Upper lobe of left lung (tissue), 6 donors: ENCODE results near the gene DLGAP5. TPM values are rescaled to one million over a fixed set of nuclear protein-coding genes. Genes with fewer than 3 reads are reported as not detected.

ENCODE experiments used
- ATAC-seq, 2 donors: fragments of 200-7000 bp; cut with Tn5 transposase; one replicate each; pipeline ENCODE4 v1.9.1; 2022; ENCODE audit warnings: mild to moderate bottlenecking in 2 of 2, moderate library complexity in 2 of 2; ENCODE audit not compliant: low FRiP score in 2 of 2
- DNase-seq, 2 donors: peaks; one replicate each; pipeline ENCODE4 v3.0.0-alpha.2; 2019 to 2020
- H3K27ac ChIP-seq, 4 donors: fragments of 200-600 bp; sonication (generic); one replicate each; pipeline ENCODE4 v1.5.1; 2016 to 2019
- H3K27me3 ChIP-seq, 4 donors: fragments of 200-600 bp; sonication (generic); one replicate each; pipeline ENCODE4 v1.5.1; 2017 to 2019
- H3K36me3 ChIP-seq, 4 donors: fragments of 200-600 bp; sonication (generic); one replicate each; pipeline ENCODE4 v1.5.1; 2016 to 2019
- H3K4me1 ChIP-seq, 4 donors: fragments of 200-600 bp; sonication (generic); one replicate each; pipeline ENCODE4 v1.5.1; 2018 to 2019
- H3K4me3 ChIP-seq, 4 donors: fragments of 200-600 bp; sonication (generic); one replicate each; pipeline ENCODE4 v1.5.1; 2017 to 2019; ENCODE audit warnings: mild to moderate bottlenecking in 2 of 4, moderate library complexity in 1 of 4
- H3K9me3 ChIP-seq, 4 donors: fragments of 200-600 bp; sonication (generic); one replicate each; pipeline ENCODE4 v1.5.1; 2018 to 2019
- CTCF ChIP-seq, 6 experiments: fragments of 450-650 bp in 4 of 6; fragments of 200-600 bp in 2 of 6; sonication (generic) in 2 of 6; IDR thresholded peaks; one replicate each; pipeline ENCODE4 v1.5.1; 2016 to 2019; ENCODE audit warnings: antibody characterized with exemption in 6 of 6
- EP300 ChIP-seq, 4 donors: sonication (generic); formaldehyde crosslinking; IDR thresholded peaks; one replicate each; pipeline ENCODE4 v1.5.1; 2017; ENCODE audit warnings: antibody characterized with exemption in 4 of 4, control low read depth in 2 of 4
- POLR2A ChIP-seq, 4 donors: fragments of 450-650 bp; IDR thresholded peaks; one replicate each; pipeline ENCODE4 v1.5.1; 2016 to 2017; ENCODE audit warnings: antibody characterized with exemption in 4 of 4, mild to moderate bottlenecking in 2 of 4
- POLR2AphosphoS5 ChIP-seq, 2 donors: sonication (generic); formaldehyde crosslinking; IDR thresholded peaks; one replicate each; pipeline ENCODE4 v1.5.1; 2017; ENCODE audit warnings: antibody characterized with exemption in 2 of 2
- WGBS, 2 donors: methylation state at CpG; one replicate each; pipeline ENCODE4 v1.1.5; 2017 to 2018; 5-methylcytosine and 5-hydroxymethylcytosine counted together
- total RNA-seq, 6 donors: library from RNA; depleted of rRNA in 4 of 6; stranded (reverse); fragments of >200 nt in 4 of 6; gene quantifications; one replicate each; pipeline versions ENCODE4 v1.1.0 to v1.2.1, GENCODE V29; 2016 to 2021
- donor health status: DM: no; HTN: no; CAD: no; lungs with moderate emphysema.
- donor health status: DM: no; HTN: yes; CAD: no; lungs with severe emphysema.

The DLGAP5 gene
- 1 to 10 TPM in 2 of 6 donors, under 1 TPM in 2, not detected in 2; 0.39 to 1.6 (median 0.87) TPM for total RNA-seq

GRCh38 chr14:55191203-55192053, at the start of gene DLGAP5:
DLGAP5 (minus strand) TSS chr14:55191585; CDS start chr14:55189179, 2,406 bp downstream.
- no peaks in the 10 kb centered on the region for H3K36me3 ChIP-seq
- peak; percentile 89 to 95 for DNase-seq
- peak within 1 kb of the TSS in 2 of 4 donors; percentile 14 to 71 for H3K27ac ChIP-seq
- no peak for TF ChIP-seq CTCF (IDR thresholded peaks at IDR 0.05)
- TF ChIP-seq POLR2A (IDR thresholded peaks at IDR 0.05): peak in 1 of 4 donors; percentile 45
- peak; percentile 98 to 99 for ATAC-seq
- H3K4me1 ChIP-seq: peaks cover 5 to 11% (median 6%) of the 10 kb centered on the region in 4 donors
- H3K27me3 ChIP-seq: no peaks in the 10 kb centered on the region
- 3 to 4% methylated on average over 33 to 42 of the region's 46 CpGs for whole genome bisulfite sequencing, 2 donors
- H3K9me3 ChIP-seq: no peaks in the 10 kb centered on the region
- H3K4me3 ChIP-seq: peak within 1 kb of the TSS; percentile 44 to 67 (median 53)

- no peak for TF ChIP-seq EP300 (IDR thresholded peaks at IDR 0.05)
- no peak for TF ChIP-seq CTCF (IDR thresholded peaks at IDR 0.05)
- TF ChIP-seq POLR2A (IDR thresholded peaks at IDR 0.05): no peak
- no peak for TF ChIP-seq POLR2AphosphoS5 (IDR thresholded peaks at IDR 0.05)
- Histone ChIP-seq H3K36me3 (no peaks in the 10 kb centered on the region), H3K4me3 (no peak overlapping the region), H3K27ac (no peak overlapping the region), H3K9me3 (no peaks in the 10 kb centered on the region), H3K4me1 (peaks cover 0 to 3% (median 0%) of the 10 kb centered on the region in 4 donors), H3K27me3 (no peaks in the 10 kb centered on the region)
- DNase-seq (peak in 1 of 2 donors; percentile 82), ATAC-seq (no peak)
- WGBS, 2 donors: 29 to 48% methylated on average over 16 to 33 of the region's 33 CpGs
These were observed 49.3 kb upstream of the DLGAP5 start for GRCh38 chr14:55240526-55241178.

GRCh38 chr14:55239320-55239719, 47.9 kb upstream of the DLGAP5 start:
- DNase-seq (no peak), ATAC-seq (no peak)
- whole genome bisulfite sequencing, 2 donors: 67% methylated on average over 1 of the region's 1 CpG
- Histone ChIP-seq H3K27me3 (no peaks in the 10 kb centered on the region), H3K36me3 (no peaks in the 10 kb centered on the region), H3K27ac (no peak overlapping the region), H3K4me3 (no peak overlapping the region), H3K4me1 (peaks cover 0 to 3% (median 0%) of the 10 kb centered on the region in 4 donors), H3K9me3 (no peaks in the 10 kb centered on the region)
- TF ChIP-seq EP300 (IDR thresholded peaks at IDR 0.05) (no peak), CTCF (IDR thresholded peaks at IDR 0.05) (no peak), POLR2AphosphoS5 (IDR thresholded peaks at IDR 0.05) (no peak), POLR2A (IDR thresholded peaks at IDR 0.05) (no peak)

- Histone ChIP-seq H3K36me3 (no peaks in the 10 kb centered on the region), H3K9me3 (no peaks in the 10 kb centered on the region), H3K27ac (no peak overlapping the region), H3K4me3 (no peak overlapping the region), H3K4me1 (peaks cover 0 to 3% (median 0%) of the 10 kb centered on the region in 4 donors), H3K27me3 (no peaks in the 10 kb centered on the region)
- ATAC-seq (no peak), DNase-seq (no peak)
- 78 to 79% methylated on average over 12 of the region's 12 CpGs for WGBS, 2 donors
- TF ChIP-seq EP300 (IDR thresholded peaks at IDR 0.05) (no peak), POLR2AphosphoS5 (IDR thresholded peaks at IDR 0.05) (no peak), POLR2A (IDR thresholded peaks at IDR 0.05) (no peak), CTCF (IDR thresholded peaks at IDR 0.05) (no peak)
These were observed 46.8 kb upstream of the DLGAP5 start for GRCh38 chr14:55238019-55238680.
